Activated CD4-positive, alpha-beta T cell treated with anti-CD3 and anti-CD28 coated beads, Interleukin-2, amount 50 U/mL, for 4 hours (primary cell): ENCODE results near the gene FIBCD1.

ENCODE experiments used
- DNase-seq, 2 experiments: peaks; one replicate each; pipeline ENCODE4 v3.0.0-alpha.2; 2020

Gene FIBCD1

GRCh38 chr9:130874783-130875182, 64.3 kb downstream of the FIBCD1 start:
- DNase-seq: no peak

GRCh38 chr9:130873966-130874365, 65.1 kb downstream of the FIBCD1 start:
- no peak for DNase-seq

GRCh38 chr9:130872912-130873503, 66.0 kb downstream of the FIBCD1 start:
- no peak for DNase-seq

- no peak for DNase-seq
Observed at GRCh38 chr9:130872508-130872907, 66.5 kb downstream of the FIBCD1 start.

GRCh38 chr9:130872093-130872492, 67.0 kb downstream of the FIBCD1 start:
- DNase-seq: no peak

- DNase-seq: no peak
Observed at GRCh38 chr9:130871395-130872062, 67.5 kb downstream of the FIBCD1 start.

- no peak for DNase-seq
Observed at GRCh38 chr9:130870491-130871381, 68.3 kb downstream of the FIBCD1 start.

- no peak for DNase-seq
Observed at GRCh38 chr9:130869250-130869649, 69.8 kb downstream of the FIBCD1 start.

- DNase-seq: no peak
Observed at GRCh38 chr9:130868230-130868629, 70.8 kb downstream of the FIBCD1 start.

- no peak for DNase-seq
Observed at GRCh38 chr9:130867556-130867955, 71.5 kb downstream of the FIBCD1 start.

- DNase-seq: peak; percentile 39 to 46
Observed at GRCh38 chr9:130866474-130866965, 72.5 kb downstream of the FIBCD1 start.

GRCh38 chr9:130865921-130866320, 73.1 kb downstream of the FIBCD1 start:
- DNase-seq: no peak

GRCh38 chr9:130864541-130864940, 74.5 kb downstream of the FIBCD1 start:
- no peak for DNase-seq

- DNase-seq: no peak
Observed at GRCh38 chr9:130862747-130863146, 76.3 kb downstream of the FIBCD1 start.

GRCh38 chr9:130862217-130862616, 76.8 kb downstream of the FIBCD1 start:
- no peak for DNase-seq

GRCh38 chr9:130861372-130862180, 77.5 kb downstream of the FIBCD1 start:
- no peak for DNase-seq

GRCh38 chr9:130860458-130861316, 78.4 kb downstream of the FIBCD1 start:
- no peak for DNase-seq

GRCh38 chr9:130858739-130859705, 80.0 kb downstream of the FIBCD1 start:
- DNase-seq: no peak

GRCh38 chr9:130857864-130858738, 80.9 kb downstream of the FIBCD1 start:
- no peak for DNase-seq
